Activated CD4-positive, alpha-beta memory T cell treated with anti-CD3 and anti-CD28 coated beads, Interleukin-2, amount 10 ng/mL, durations not matched to agents 7 days and 5 days (primary cell): ENCODE data around the gene RXRA. TPM values are rescaled to one million over a fixed set of nuclear protein-coding genes. Genes with fewer than 3 reads are reported as not detected.

Source experiments
- CTCF ChIA-PET: fragments of 350-600 bp; sonication (Branson Sonifier 250); formaldehyde crosslinking; loops from one replicate; lab custom pipeline; 2021; ENCODE audit warnings: antibody characterized with exemption, inconsistent platforms; lab: Charles Lee
- POLR2A ChIA-PET: fragments of 350-600 bp; sonication (Branson Sonifier 250); formaldehyde crosslinking; loops from one replicate; lab custom pipeline; 2021; ENCODE audit warnings: antibody characterized with exemption; lab: Charles Lee
- DNase-seq: peaks from one replicate; pipeline ENCODE4 v3.0.0-alpha.2; 2020
- H3K27ac Mint-ChIP-seq: one replicate; pipeline ENCODE4 v1.8.0; 2021; ENCODE audit warnings: mild to moderate bottlenecking, mixed read lengths
- H3K27me3 Mint-ChIP-seq: one replicate; pipeline ENCODE4 v1.8.0; 2021; ENCODE audit warnings: mixed read lengths
- H3K36me3 Mint-ChIP-seq: one replicate; pipeline ENCODE4 v1.8.0; 2021; ENCODE audit warnings: low read depth, mixed read lengths
- H3K4me1 Mint-ChIP-seq: one replicate; pipeline ENCODE4 v1.8.0; 2021; ENCODE audit warnings: mixed read lengths
- H3K4me3 Mint-ChIP-seq: one replicate; pipeline ENCODE4 v1.8.0; 2021; ENCODE audit warnings: mild to moderate bottlenecking, mixed read lengths
- H3K9me3 Mint-ChIP-seq: one replicate; pipeline ENCODE4 v1.8.0; 2021; ENCODE audit warnings: mixed read lengths
- total RNA-seq, 2 experiments: library from RNA; stranded (reverse); gene quantifications; one replicate each; pipeline ENCODE4 v1.2.3, GENCODE V29; 2021

RXRA gene
- total RNA-seq, 2 experiments from 2014 or later: 7.0 to 7.8 TPM

GRCh38 chr9:134453776-134454475 is 127.7 kb downstream of the RXRA start:
- peaks cover 5% of the 10 kb centered on the region for H3K9me3 Mint-ChIP-seq
- peaks cover 9% of the 10 kb centered on the region for H3K4me1 Mint-ChIP-seq
- POLR2A ChIA-PET: no interaction called here
- CTCF ChIA-PET: no interaction called here
- no peak overlapping the region for H3K27ac Mint-ChIP-seq
- DNase-seq: no peak
- H3K36me3 Mint-ChIP-seq: peaks cover 3% of the 10 kb centered on the region
- H3K27me3 Mint-ChIP-seq: peaks cover 2% of the 10 kb centered on the region
- H3K4me3 Mint-ChIP-seq: no peak overlapping the region

DNA sequence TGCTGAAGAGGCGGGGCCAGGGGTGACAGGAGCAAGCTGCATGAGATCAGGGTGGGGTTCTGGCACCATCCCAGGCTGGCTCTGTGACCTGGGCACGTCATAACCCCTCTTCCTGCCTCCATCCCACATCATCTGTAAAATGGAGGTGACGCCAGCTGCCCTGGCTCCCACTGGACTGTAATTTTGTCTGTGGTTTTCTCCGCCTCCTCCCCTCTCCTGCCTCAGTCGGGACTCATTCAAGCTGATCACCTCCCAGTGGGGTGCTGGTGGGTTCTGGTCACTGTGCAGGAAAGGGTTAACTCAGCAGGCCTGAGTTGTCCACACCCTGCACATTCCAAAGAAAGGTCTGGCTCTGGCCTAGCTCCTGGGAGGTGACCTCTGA is 128.2 kb downstream of the RXRA start:
- H3K4me1 Mint-ChIP-seq: peaks cover 9% of the 10 kb centered on the region
- ChIA-PET POLR2A (no interaction called here), CTCF (no interaction called here)
- no peak overlapping the region for H3K27ac Mint-ChIP-seq
- H3K9me3 Mint-ChIP-seq: peaks cover under 1% of the 10 kb centered on the region
- DNase-seq: no peak
- peaks cover 2% of the 10 kb centered on the region for H3K27me3 Mint-ChIP-seq
- peaks cover under 1% of the 10 kb centered on the region for H3K36me3 Mint-ChIP-seq
- no peak overlapping the region for H3K4me3 Mint-ChIP-seq

DNA sequence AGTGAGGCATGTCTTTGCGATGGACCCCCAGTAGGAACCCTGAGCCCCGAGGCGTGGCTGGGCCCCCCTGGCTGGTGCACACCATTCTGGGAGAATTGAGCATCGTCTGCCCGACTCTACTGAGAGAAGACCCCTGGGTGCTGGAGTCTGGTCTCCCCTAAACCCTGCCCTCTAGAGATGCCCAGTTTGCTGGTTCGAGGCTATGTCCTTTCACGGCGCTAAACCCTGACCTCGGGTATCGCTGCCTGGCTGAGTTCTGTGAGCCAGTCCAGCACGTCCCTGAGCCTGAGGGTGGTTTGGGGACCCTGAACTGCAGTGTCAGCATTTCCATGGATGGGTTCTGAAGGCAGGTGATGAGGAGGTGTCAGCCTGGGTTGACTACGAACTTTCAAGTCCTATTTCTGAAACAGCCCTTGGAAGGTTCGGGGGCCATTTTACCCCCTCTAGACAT is 128.8 kb downstream of the RXRA start:
- peaks cover 2% of the 10 kb centered on the region for H3K27me3 Mint-ChIP-seq
- POLR2A ChIA-PET: no interaction called here
- H3K4me1 Mint-ChIP-seq: peaks cover 9% of the 10 kb centered on the region
- H3K4me3 Mint-ChIP-seq: no peak overlapping the region
- no peak overlapping the region for H3K27ac Mint-ChIP-seq
- CTCF ChIA-PET: no interaction called here
- no peaks in the 10 kb centered on the region for H3K9me3 Mint-ChIP-seq
- no peaks in the 10 kb centered on the region for H3K36me3 Mint-ChIP-seq
- DNase-seq: no peak

GRCh38 chr9:134455537-134455933 is 129.3 kb downstream of the RXRA start:
- Mint-ChIP-seq H3K36me3 (no peaks in the 10 kb centered on the region), H3K27ac (no peak overlapping the region), H3K27me3 (peaks cover 2% of the 10 kb centered on the region), H3K4me3 (no peak overlapping the region), H3K9me3 (no peaks in the 10 kb centered on the region), H3K4me1 (peaks cover 9% of the 10 kb centered on the region)
- ChIA-PET POLR2A (interaction anchor here (1.6 to 1.8 kb wide), 2 partner anchors 64 to 292 kb away, joined by 5 to 9 read pairs; partner anchors contain the start of gene RNU6ATAC), CTCF (interaction anchor here (1.0 to 1.2 kb wide), 2 partner anchors 283 to 292 kb away, joined by 3 to 4 read pairs; no protein-coding TSS in a partner anchor)
- no peak for DNase-seq

- H3K27ac Mint-ChIP-seq: peak overlapping the region; percentile 67
- peak overlapping the region; percentile 67 for H3K4me3 Mint-ChIP-seq
- DNase-seq: peak; percentile 78
- peaks cover 9% of the 10 kb centered on the region for H3K4me1 Mint-ChIP-seq
- no peaks in the 10 kb centered on the region for H3K9me3 Mint-ChIP-seq
- no peaks in the 10 kb centered on the region for H3K27me3 Mint-ChIP-seq
- ChIA-PET CTCF (interaction anchor here (0.6 to 1.2 kb wide), 3 partner anchors 129 to 293 kb away, joined by 3 to 4 read pairs (median 3); no protein-coding TSS in a partner anchor), POLR2A (interaction anchor here (0.7 to 1.8 kb wide), 5 partner anchors 11 to 292 kb away, joined by 3 to 9 read pairs (median 3); partner anchors contain the start of gene RNU6ATAC)
- no peaks in the 10 kb centered on the region for H3K36me3 Mint-ChIP-seq
Measured at GRCh38 chr9:134455934-134456755, 129.9 kb downstream of the RXRA start.

DNA sequence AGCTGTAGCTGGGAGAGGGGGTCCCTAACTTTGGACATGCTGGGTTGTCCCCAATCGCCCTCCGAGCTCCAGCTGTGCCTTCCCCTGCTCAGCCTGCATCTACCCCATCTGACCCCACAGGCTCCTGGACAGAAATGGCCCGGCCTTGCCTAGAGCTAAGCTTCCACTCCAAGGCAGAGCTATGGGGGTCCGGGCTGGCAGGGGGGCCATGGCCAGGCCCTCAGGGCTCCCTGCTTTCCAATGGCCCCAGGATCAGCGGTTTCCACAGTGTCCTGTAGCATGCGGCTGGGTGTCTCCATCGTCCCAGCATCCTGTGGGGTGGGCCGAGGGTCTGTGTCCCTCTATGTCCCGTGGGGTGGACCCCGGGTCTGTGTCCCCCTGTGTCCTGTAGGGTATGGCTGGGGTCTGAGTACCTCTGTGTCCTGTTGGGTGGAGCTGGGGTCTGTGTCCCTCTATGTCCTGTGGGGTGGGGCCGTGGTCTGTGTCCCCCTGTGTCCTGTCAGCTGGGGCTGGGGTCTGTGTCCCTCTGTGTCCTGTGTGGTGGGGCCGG is 130.6 kb downstream of the RXRA start:
- peak overlapping the region; percentile 67 for H3K4me3 Mint-ChIP-seq
- no peaks in the 10 kb centered on the region for H3K27me3 Mint-ChIP-seq
- ChIA-PET POLR2A (interaction anchor here (0.7 to 1.8 kb wide), 5 partner anchors 10 to 293 kb away, joined by 3 to 9 read pairs (median 3); partner anchors contain the start of gene RNU6ATAC), CTCF (interaction anchor here (0.6 to 1.2 kb wide), 2 partner anchors 129 to 294 kb away, joined by 3 to 4 read pairs; no protein-coding TSS in a partner anchor)
- no peak for DNase-seq
- no peaks in the 10 kb centered on the region for H3K36me3 Mint-ChIP-seq
- H3K27ac Mint-ChIP-seq: peak overlapping the region; percentile 67
- H3K9me3 Mint-ChIP-seq: no peaks in the 10 kb centered on the region
- peaks cover 9% of the 10 kb centered on the region for H3K4me1 Mint-ChIP-seq

DNA sequence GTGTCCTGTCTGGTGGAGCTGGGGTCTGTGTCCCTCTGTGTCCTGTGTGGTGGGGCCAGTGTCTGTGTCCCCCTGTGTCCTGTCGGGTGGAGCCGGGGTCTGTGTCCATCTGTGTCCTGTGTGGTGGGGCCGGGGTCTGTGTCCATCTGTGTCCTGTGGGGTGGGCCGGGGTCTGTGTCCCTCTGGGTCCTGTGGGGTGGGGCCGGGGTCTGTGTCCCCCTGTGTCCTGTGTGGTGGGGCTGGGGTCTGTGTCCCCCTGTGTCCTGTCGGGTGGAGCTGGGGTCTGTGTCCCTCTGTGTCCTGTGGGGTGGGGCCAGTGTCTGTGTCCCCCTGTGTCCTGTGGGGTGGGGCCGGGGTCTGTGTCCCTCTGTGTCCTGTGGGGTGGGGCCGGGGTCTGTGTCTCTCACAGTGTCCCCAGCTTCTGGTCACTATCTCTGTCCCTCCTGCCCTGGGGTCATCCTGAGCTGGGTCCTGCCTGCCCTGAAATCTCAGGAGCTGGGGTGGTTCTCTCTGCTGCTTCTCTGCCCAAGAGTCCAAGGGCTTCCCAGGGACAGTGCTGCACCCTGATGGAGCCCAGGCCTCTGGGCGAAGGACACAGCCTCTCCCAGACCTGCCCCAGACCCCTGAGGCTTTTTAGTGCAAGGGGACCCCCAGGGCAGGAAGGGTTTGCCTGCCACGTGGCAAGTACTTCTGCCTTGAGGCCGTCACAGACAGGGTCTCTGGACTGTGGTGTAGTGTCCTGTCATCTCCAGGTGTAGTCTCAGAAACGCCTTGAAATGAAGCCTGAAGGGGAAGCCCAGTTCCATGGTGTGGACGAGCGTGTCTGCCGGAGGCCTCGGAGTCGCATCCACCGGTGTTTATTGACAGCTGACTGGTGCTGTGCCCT is 131.3 kb downstream of the RXRA start:
- Mint-ChIP-seq H3K27me3 (no peaks in the 10 kb centered on the region), H3K27ac (peak overlapping the region; percentile 67), H3K4me1 (peaks cover 9% of the 10 kb centered on the region), H3K36me3 (no peaks in the 10 kb centered on the region), H3K9me3 (no peaks in the 10 kb centered on the region), H3K4me3 (no peak overlapping the region)
- DNase-seq: no peak
- CTCF ChIA-PET: no interaction called here
- POLR2A ChIA-PET: interaction anchor here (1.8 kb wide), 2 partner anchors 10 to 294 kb away, joined by 3 to 9 read pairs; partner anchors contain the start of gene RNU6ATAC

GRCh38 chr9:134458207-134459108 is 132.2 kb downstream of the RXRA start:
- peaks cover 9% of the 10 kb centered on the region for H3K4me1 Mint-ChIP-seq
- no peaks in the 10 kb centered on the region for H3K9me3 Mint-ChIP-seq
- H3K27me3 Mint-ChIP-seq: no peaks in the 10 kb centered on the region
- ChIA-PET CTCF (interaction anchor here (1.5 kb wide), 1 partner anchor 10 kb away, joined by 4 read pairs; no protein-coding TSS in a partner anchor), POLR2A (interaction anchor here (1.8 kb wide), 1 partner anchor 10 kb away, joined by 3 read pairs; no protein-coding TSS in a partner anchor)
- no peak overlapping the region for H3K4me3 Mint-ChIP-seq
- no peak for DNase-seq
- H3K27ac Mint-ChIP-seq: no peak overlapping the region
- H3K36me3 Mint-ChIP-seq: no peaks in the 10 kb centered on the region

GRCh38 chr9:134459164-134459563 is 132.9 kb downstream of the RXRA start:
- ChIA-PET POLR2A (interaction anchor here (1.8 kb wide), 1 partner anchor 11 kb away, joined by 3 read pairs; no protein-coding TSS in a partner anchor), CTCF (interaction anchor here (1.5 kb wide), 1 partner anchor 10 kb away, joined by 4 read pairs; no protein-coding TSS in a partner anchor)
- Mint-ChIP-seq H3K36me3 (no peaks in the 10 kb centered on the region), H3K27ac (no peak overlapping the region), H3K27me3 (no peaks in the 10 kb centered on the region), H3K9me3 (no peaks in the 10 kb centered on the region), H3K4me3 (no peak overlapping the region), H3K4me1 (peaks cover 9% of the 10 kb centered on the region)
- DNase-seq: no peak

DNA sequence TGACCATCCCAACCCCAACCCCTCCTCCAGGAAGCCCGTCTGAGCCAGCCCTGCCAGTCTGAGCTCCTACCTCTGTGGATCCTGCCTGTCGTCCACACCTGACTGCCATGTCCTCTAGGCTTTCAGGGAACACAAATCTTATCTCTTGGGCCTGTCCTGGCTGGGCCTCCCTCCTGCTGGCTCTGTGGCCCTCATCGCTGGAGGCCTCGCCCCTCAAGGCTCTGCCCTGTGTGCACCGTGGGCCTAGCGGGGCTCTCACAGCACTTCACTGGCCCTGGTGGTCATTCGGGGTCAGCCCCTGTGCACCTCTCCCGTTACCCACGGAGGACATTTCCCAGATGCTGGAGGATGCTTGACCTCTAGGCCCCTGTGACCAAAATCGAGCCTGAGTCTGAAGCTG is 133.3 kb downstream of the RXRA start:
- CTCF ChIA-PET: interaction anchor here (1.5 kb wide), 1 partner anchor 11 kb away, joined by 4 read pairs; no protein-coding TSS in a partner anchor
- DNase-seq: no peak
- Mint-ChIP-seq H3K36me3 (no peaks in the 10 kb centered on the region), H3K27ac (no peak overlapping the region), H3K27me3 (no peaks in the 10 kb centered on the region), H3K4me3 (no peak overlapping the region), H3K9me3 (no peaks in the 10 kb centered on the region), H3K4me1 (peaks cover 9% of the 10 kb centered on the region)
- POLR2A ChIA-PET: no interaction called here

DNA sequence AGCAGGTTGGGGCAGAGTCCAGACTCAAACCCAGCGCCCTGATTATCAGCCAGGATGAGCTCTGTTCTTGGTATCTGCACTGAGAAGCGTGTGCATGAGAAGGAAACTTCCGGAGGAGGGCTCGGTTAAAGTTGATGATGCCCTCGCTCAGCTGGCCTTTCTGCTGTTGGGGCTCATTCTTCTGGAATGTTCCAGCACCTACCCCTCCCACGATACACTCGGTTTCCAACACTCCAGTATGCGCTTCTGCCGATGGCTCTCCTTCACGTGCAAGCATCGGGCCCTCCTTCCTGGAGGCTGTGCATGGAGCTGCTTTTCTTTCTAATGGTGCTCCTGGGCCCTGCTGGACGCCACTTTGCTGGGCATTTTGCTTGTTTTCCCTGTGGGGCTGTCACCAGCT is 134.0 kb downstream of the RXRA start:
- no peak for DNase-seq
- ChIA-PET POLR2A (no interaction called here), CTCF (interaction anchor here (1.5 kb wide), 1 partner anchor 11 kb away, joined by 4 read pairs; no protein-coding TSS in a partner anchor)
- Mint-ChIP-seq H3K9me3 (no peaks in the 10 kb centered on the region), H3K36me3 (no peaks in the 10 kb centered on the region), H3K4me1 (peaks cover 9% of the 10 kb centered on the region), H3K27ac (no peak overlapping the region), H3K27me3 (no peaks in the 10 kb centered on the region), H3K4me3 (no peak overlapping the region)
